ENCODE results near the gene SERPINA1.
"Not testable (repeated sequence)": the region's sequence is repeated elsewhere in the genome, so short reads cannot be mapped to it uniquely, and the experiment has no call there.

Gene SERPINA1

GRCh38 chr14:94368956-94369355 is 19.4 kb downstream of the SERPINA1 start:
- no peak for DNase-seq

- no peak for DNase-seq
These were observed 20.2 kb downstream of the SERPINA1 start for GRCh38 chr14:94368243-94368590.

- no peak for DNase-seq
These were observed 20.8 kb downstream of the SERPINA1 start for GRCh38 chr14:94367347-94368242.

- no peak for DNase-seq
These were observed 22.1 kb downstream of the SERPINA1 start, which contains the start of gene SERPINA2 for GRCh38 chr14:94366146-94366915. Gene SERPINA2 (minus strand): TSS chr14:94366698.

- no peak for DNase-seq
These were observed 22.8 kb downstream of the SERPINA1 start for GRCh38 chr14:94365624-94366023.

- no peak for DNase-seq
These were observed 23.4 kb downstream of the SERPINA1 start for GRCh38 chr14:94364964-94365363.

GRCh38 chr14:94364037-94364436 is 24.4 kb downstream of the SERPINA1 start:
- DNase-seq: no peak

GRCh38 chr14:94363151-94363624 is 25.2 kb downstream of the SERPINA1 start:
- no peak for DNase-seq

GRCh38 chr14:94362614-94363133 is 25.7 kb downstream of the SERPINA1 start:
- DNase-seq: no peak

- no peak for DNase-seq
These were observed 26.7 kb downstream of the SERPINA1 start for GRCh38 chr14:94361682-94362081.

- DNase-seq: no peak
These were observed 27.3 kb downstream of the SERPINA1 start for GRCh38 chr14:94360945-94361565.

GRCh38 chr14:94357166-94357565 is 31.2 kb downstream of the SERPINA1 start:
- no peak for DNase-seq

- no peak for DNase-seq
These were observed 31.9 kb downstream of the SERPINA1 start for GRCh38 chr14:94356379-94357056.

GRCh38 chr14:94355191-94355794 is 33.1 kb downstream of the SERPINA1 start:
- DNase-seq: no peak

- DNase-seq: no peak
These were observed 33.7 kb downstream of the SERPINA1 start for GRCh38 chr14:94354638-94355185.

GRCh38 chr14:94354190-94354589 is 34.2 kb downstream of the SERPINA1 start:
- not testable (repeated sequence) for DNase-seq

- no peak for DNase-seq
These were observed 39.1 kb downstream of the SERPINA1 start for GRCh38 chr14:94349276-94349675.

GRCh38 chr14:94348836-94349235 is 39.6 kb downstream of the SERPINA1 start:
- DNase-seq: no peak

GRCh38 chr14:94346841-94347240 is 41.6 kb downstream of the SERPINA1 start:
- no peak for DNase-seq

- DNase-seq: not testable (repeated sequence)
These were observed 42.2 kb downstream of the SERPINA1 start for GRCh38 chr14:94346065-94346786.
